ENCODE results near the gene TMEM259.

The TMEM259 gene

DNA sequence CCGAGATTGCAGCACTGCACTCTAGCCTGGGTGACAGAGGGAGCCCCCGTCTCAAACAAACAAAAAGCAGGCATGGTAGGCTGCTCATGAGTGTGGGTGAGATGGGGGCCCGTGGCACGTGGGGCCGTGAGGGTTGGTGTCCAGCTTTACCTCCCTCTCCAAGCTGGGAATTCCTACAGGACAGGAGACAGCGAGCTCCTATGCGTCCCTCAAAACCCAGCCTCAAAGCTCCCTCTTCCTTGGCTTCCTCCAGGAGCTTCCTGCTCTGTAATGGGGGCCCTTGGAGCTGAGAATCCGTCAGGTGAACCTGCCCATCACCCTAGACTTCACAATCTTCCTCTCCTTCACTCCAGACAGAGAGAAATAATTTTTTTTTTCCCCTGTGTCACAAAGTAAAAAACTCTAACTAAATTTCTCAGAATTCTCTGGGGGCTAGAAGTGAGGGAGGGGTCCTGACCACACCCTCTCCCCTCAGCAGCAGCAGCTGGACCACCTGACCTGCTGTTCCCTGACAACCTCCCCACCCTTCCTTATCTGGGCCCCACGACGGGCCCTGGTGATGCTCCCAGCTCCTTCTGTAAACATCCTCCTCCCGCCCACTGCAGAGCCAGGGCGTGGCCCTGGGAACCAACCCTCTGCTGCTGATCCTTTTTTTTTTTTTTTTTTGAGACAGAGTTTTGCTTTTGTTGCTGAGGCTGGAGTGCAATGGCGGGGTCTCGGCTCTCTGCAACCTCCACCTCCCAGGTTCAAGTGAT is 58.9 kb downstream of the TMEM259 start:
- no peak for TF ChIP-seq CEBPB (IDR thresholded peaks at IDR 0.05)
- TF ChIP-seq TAF1 (IDR thresholded peaks at IDR 0.05; ENCODE audit: low read depth) = no peak

DNA sequence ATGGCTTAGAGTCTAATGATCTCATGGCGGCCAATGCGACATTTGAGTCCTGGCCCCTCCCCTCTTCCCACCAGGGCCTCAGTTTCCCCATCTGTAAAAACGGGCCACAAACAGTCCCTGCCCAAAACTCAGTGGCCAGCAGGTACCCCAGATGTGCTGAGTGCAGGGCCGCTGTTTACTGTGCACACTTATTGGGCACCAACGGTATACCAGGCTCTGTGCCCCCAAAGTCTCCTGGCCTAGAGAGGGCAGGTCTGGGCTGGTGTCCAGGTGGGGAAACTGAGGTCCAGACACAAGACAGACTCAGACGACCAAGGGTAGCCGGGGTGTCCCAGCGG is 60.4 kb downstream of the TMEM259 start:
- no peak for TF ChIP-seq CREB1 (IDR thresholded peaks at IDR 0.05; ENCODE audit: low read depth)

DNA sequence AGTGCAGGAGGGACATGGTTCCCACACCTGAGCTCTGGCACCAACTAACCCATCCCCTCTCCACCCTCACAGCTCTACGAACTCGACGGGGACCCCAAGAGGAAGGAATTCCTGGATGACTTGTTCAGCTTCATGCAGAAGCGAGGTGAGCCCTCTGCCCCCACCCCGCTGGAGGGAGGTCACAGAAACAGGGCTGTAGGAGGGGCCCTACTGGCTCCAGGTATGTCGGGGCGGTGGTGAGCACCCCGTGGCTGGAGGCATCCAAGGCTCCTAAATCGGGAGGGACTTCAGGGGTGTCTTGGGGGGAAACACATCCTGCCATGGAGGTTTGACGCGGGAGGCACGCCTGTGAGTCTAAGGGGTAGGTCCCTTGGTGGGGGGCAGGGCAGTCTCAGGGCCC is 60.9 kb downstream of the TMEM259 start:
- TF ChIP-seq FOXM1 (IDR thresholded peaks at IDR 0.05; ENCODE audit: borderline replicate concordance, low read depth) (no peak), TEAD4 (IDR thresholded peaks at IDR 0.05) (peak; percentile 85), RAD21 (IDR thresholded peaks at IDR 0.05; ENCODE audit: low read depth) (no peak)
- TF ChIP-seq, protein P1, sequence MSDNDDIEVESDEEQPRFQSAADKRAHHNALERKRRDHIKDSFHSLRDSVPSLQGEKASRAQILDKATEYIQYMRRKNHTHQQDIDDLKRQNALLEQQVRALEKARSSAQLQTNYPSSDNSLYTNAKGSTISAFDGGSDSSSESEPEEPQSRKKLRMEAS (IDR thresholded peaks at IDR 0.05) = no peak

Measured in Ishikawa (cell line).